Parathyroid adenoma (tissue), 2 donors: ENCODE measurements around the gene PGC.

Experiments
- H2AFZ ChIP-seq: fragments of 300-600 bp; sonication (generic); one replicate; pipeline ENCODE4 v1.7.0; 2017; ENCODE audit warnings: antibody characterized with exemption, mild to moderate bottlenecking
- H3K27ac ChIP-seq: fragments of 300-600 bp; sonication (generic); one replicate; pipeline ENCODE4 v1.7.0; 2017
- H3K27me3 ChIP-seq: fragments of 300-600 bp; sonication (generic); one replicate; pipeline ENCODE4 v1.7.0; 2017; ENCODE audit warnings: low read length; ENCODE audit not compliant: control insufficient read depth, insufficient read depth
- H3K36me3 ChIP-seq: fragments of 300-600 bp; sonication (generic); one replicate; pipeline ENCODE4 v1.7.0; 2017; ENCODE audit warnings: low read length; ENCODE audit not compliant: control insufficient read depth, insufficient read depth
- H3K4me1 ChIP-seq: fragments of 300-600 bp; sonication (generic); one replicate; pipeline ENCODE4 v1.7.0; 2017; ENCODE audit warnings: control low read depth
- H3K4me2 ChIP-seq: fragments of 300-600 bp; sonication (generic); one replicate; pipeline ENCODE4 v1.7.0; 2017; ENCODE audit warnings: low read length
- H3K4me3 ChIP-seq: fragments of 300-600 bp; sonication (generic); one replicate; pipeline ENCODE4 v1.7.0; 2017; ENCODE audit warnings: low read depth, low read length
- H3K79me2 ChIP-seq: fragments of 300-600 bp; sonication (generic); one replicate; pipeline ENCODE4 v1.7.0; 2017; ENCODE audit warnings: control low read depth
- H3K9ac ChIP-seq: fragments of 300-600 bp; sonication (generic); one replicate; pipeline ENCODE4 v1.7.0; 2017; ENCODE audit warnings: mild to moderate bottlenecking
- H3K9me3 ChIP-seq: fragments of 300-600 bp; sonication (generic); one replicate; pipeline ENCODE4 v1.7.0; 2017; ENCODE audit warnings: low read length; ENCODE audit not compliant: control insufficient read depth
- CTCF ChIP-seq: fragments of 300-600 bp; sonication (generic); IDR thresholded peaks from one replicate; pipeline ENCODE4 v1.7.0; 2017; ENCODE audit warnings: antibody characterized with exemption, mild to moderate bottlenecking
- donor health status: primary hyperparathyroidism.

PGC gene

GRCh38 chr6:41728954-41729353 is 18.2 kb downstream of the PGC start:
- H3K36me3 ChIP-seq, result no peaks in the 10 kb centered on the region
- TF ChIP-seq CTCF, result no peak
- H3K79me2 ChIP-seq, result peaks cover 77% of the 10 kb centered on the region
- H3K27ac ChIP-seq, result no peak overlapping the region
- no peak overlapping the region for H3K9ac ChIP-seq
- no peak overlapping the region for H2AFZ ChIP-seq
- peaks cover 38% of the 10 kb centered on the region for H3K4me1 ChIP-seq
- peak overlapping the region; percentile 32 for H3K4me2 ChIP-seq
- no peaks in the 10 kb centered on the region for H3K9me3 ChIP-seq
- H3K27me3 ChIP-seq, result no peaks in the 10 kb centered on the region
- no peak overlapping the region for H3K4me3 ChIP-seq

- H3K27me3 ChIP-seq, result no peaks in the 10 kb centered on the region
- no peak overlapping the region for H3K4me3 ChIP-seq
- TF ChIP-seq CTCF, result no peak
- H2AFZ ChIP-seq, result no peak overlapping the region
- no peak overlapping the region for H3K27ac ChIP-seq
- no peaks in the 10 kb centered on the region for H3K9me3 ChIP-seq
- no peak overlapping the region for H3K9ac ChIP-seq
- H3K79me2 ChIP-seq, result peaks cover 82% of the 10 kb centered on the region
- peaks cover 38% of the 10 kb centered on the region for H3K4me1 ChIP-seq
- peak overlapping the region; percentile 3 for H3K4me2 ChIP-seq
- no peaks in the 10 kb centered on the region for H3K36me3 ChIP-seq
Observed at GRCh38 chr6:41728073-41728936, 18.9 kb downstream of the PGC start.

- no peak overlapping the region for H3K27ac ChIP-seq
- no peak overlapping the region for H3K4me3 ChIP-seq
- H3K9me3 ChIP-seq, result no peaks in the 10 kb centered on the region
- no peak overlapping the region for H3K9ac ChIP-seq
- no peak for TF ChIP-seq CTCF
- no peak overlapping the region for H3K4me2 ChIP-seq
- peaks cover 35% of the 10 kb centered on the region for H3K4me1 ChIP-seq
- H3K36me3 ChIP-seq, result no peaks in the 10 kb centered on the region
- H3K27me3 ChIP-seq, result no peaks in the 10 kb centered on the region
- no peak overlapping the region for H2AFZ ChIP-seq
- H3K79me2 ChIP-seq, result peaks cover 84% of the 10 kb centered on the region
Observed at GRCh38 chr6:41727705-41728072, 19.5 kb downstream of the PGC start.

GRCh38 chr6:41726876-41727275 is 20.3 kb downstream of the PGC start:
- Histone ChIP-seq H3K4me1 (peaks cover 33% of the 10 kb centered on the region), H3K9me3 (no peaks in the 10 kb centered on the region), H3K4me3 (no peak overlapping the region), H2AFZ (no peak overlapping the region), H3K27me3 (no peaks in the 10 kb centered on the region), H3K36me3 (no peaks in the 10 kb centered on the region), H3K79me2 (peaks cover 90% of the 10 kb centered on the region), H3K4me2 (no peak overlapping the region), H3K9ac (no peak overlapping the region), H3K27ac (no peak overlapping the region)
- TF ChIP-seq CTCF, result no peak
